SK-MEL-5 (cell line): ENCODE measurements around the gene HRH1. TPM values are rescaled to one million over a fixed set of nuclear protein-coding genes. Genes with fewer than 3 reads are reported as not detected.

Experiments used
- DNase-seq: peaks from one replicate; pipeline ENCODE4 v3.0.0-alpha.2; 2016; ENCODE audit warnings: low read depth, low spot score
- in situ Hi-C: cut with HindIII; loops from 2 replicates; pipeline ENCODE4 v1.10.0; 2016; ENCODE audit warnings: low sequenced_read_pairs, high pct_unique_total_duplicates, low pct_unique_long_range_greater_than_20kb
- small RNA-seq, 2 experiments: library from RNA; depleted of rRNA; stranded (forward); fragments of <200 nt; gene quantifications; one replicate each; pipeline ENCODE3, GENCODE V24; 2014
- total RNA-seq: library from RNA; depleted of rRNA; stranded (reverse); fragments of >200 nt; shearing (Covaris generic); gene quantifications from 2 replicates; pipeline ENCODE4 v1.2.3, GENCODE V29; 2014; rRNA removed

The HRH1 gene
- total RNA-seq, 1 experiment from 2014 or later = not detected

- in situ Hi-C loops = no loop called here
- no peak for DNase-seq
Measured at GRCh38 chr3:11312166-11312565, 157.9 kb downstream of the HRH1 start.

Small RNA genes within 50 kb of the gene (small RNA-seq; reads per million reads assigned to genes)
- gene AC083855.1 = 0 reads per million in 2 experiments

Other genes with a start within 250 kb of the HRH1 start
- gene SLC6A1, start 161.7 kb upstream of the HRH1 start, total RNA-seq = not detected in 2 replicates
- 30.0 and 30.7 TPM in 2 replicates for gene ATG7, start 117.9 kb downstream of the HRH1 start, total RNA-seq